ENCODE measurements around the gene WLS.

The WLS gene

DNA sequence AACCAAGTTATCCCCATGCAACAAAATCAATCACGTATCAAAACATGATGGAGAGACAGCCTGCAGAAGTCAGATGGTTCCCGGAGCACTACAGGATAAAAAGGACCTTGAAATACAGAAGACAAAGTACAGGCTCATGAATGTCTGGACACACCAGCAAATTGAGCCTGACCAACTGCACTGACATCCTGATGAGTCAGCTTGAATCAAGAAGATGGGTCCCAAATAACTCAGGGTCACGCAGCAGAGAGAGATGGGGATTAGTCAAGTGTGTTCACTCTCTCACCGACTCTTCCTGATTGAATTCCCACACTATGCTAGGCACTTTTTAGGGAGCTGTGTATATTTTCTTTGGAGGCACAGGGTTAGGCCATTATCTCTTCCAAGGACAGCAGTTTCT lies 110.8 kb downstream of the WLS start:
- no peak overlapping the region for H3K4me3 ChIP-seq (ENCODE audit: control insufficient read depth, low read depth, low read length)
- DNase-seq (ENCODE audit: low read depth): no peak
- TF ChIP-seq, protein P1, sequence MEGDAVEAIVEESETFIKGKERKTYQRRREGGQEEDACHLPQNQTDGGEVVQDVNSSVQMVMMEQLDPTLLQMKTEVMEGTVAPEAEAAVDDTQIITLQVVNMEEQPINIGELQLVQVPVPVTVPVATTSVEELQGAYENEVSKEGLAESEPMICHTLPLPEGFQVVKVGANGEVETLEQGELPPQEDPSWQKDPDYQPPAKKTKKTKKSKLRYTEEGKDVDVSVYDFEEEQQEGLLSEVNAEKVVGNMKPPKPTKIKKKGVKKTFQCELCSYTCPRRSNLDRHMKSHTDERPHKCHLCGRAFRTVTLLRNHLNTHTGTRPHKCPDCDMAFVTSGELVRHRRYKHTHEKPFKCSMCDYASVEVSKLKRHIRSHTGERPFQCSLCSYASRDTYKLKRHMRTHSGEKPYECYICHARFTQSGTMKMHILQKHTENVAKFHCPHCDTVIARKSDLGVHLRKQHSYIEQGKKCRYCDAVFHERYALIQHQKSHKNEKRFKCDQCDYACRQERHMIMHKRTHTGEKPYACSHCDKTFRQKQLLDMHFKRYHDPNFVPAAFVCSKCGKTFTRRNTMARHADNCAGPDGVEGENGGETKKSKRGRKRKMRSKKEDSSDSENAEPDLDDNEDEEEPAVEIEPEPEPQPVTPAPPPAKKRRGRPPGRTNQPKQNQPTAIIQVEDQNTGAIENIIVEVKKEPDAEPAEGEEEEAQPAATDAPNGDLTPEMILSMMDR (IDR thresholded peaks at IDR 0.05; ENCODE audit: control insufficient read depth, insufficient read depth, low read depth, low read length, missing control alignments): no peak

DNA sequence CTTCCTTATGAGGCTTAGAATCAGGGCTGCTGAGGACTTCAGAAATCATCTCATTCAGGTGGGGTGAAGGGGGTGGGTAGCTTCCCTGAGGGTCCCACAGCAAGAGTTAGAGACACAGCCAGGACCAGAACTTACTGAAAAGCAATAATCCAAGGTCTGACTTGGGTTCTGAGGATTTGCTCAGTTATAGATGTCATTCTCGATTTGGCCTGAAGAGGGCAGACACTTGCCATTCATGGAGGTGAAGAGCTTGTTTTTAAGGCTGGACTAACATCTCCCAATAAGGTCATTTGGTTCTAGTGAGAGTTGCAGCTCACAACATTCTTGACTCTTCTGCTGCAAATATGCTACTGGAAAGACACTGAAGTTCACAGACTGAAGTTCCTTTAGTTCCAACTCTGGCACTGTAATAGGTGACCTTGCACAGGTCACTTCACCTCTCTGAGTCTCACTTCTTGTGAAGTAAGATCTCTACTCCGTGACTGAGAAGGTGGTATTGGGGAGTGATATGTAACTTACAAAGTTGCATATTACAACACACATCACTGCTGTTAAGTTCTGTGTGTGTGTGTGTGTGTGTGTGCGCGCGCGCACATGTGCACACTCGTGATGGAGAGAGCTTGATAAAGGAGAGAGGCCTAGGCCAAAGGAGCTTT lies 112.1 kb downstream of the WLS start:
- H3K4me3 ChIP-seq (ENCODE audit: control insufficient read depth, low read depth, low read length): no peak overlapping the region
- TF ChIP-seq, protein P1 (IDR thresholded peaks at IDR 0.05; ENCODE audit: control insufficient read depth, insufficient read depth, low read depth, low read length, missing control alignments): peak; percentile 71
- DNase-seq (ENCODE audit: low read depth): peak; percentile 57

DNA sequence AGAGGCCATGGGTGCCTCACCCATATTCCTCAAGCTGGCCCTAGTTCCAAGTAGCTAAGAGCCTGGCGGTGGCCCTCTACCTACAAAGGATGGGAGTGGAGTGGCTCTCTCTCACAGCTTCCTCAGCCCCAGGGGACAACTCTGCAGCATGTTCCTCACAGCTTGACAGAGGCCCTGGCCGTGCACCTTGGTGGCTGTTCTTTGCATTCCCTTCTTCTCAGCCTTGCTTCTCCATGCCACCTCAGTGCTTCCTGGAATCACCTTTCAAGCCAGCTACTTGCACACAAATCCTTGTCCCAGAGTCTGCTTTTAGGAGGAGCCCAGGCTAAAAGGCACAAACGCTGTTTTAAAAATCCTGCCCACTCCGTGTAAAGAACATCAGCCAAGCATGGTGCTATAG lies 112.9 kb downstream of the WLS start:
- no peak for DNase-seq (ENCODE audit: low read depth)
- H3K4me3 ChIP-seq (ENCODE audit: control insufficient read depth, low read depth, low read length): no peak overlapping the region
- TF ChIP-seq, protein P1 (IDR thresholded peaks at IDR 0.05; ENCODE audit: control insufficient read depth, insufficient read depth, low read depth, low read length, missing control alignments): no peak

DNA sequence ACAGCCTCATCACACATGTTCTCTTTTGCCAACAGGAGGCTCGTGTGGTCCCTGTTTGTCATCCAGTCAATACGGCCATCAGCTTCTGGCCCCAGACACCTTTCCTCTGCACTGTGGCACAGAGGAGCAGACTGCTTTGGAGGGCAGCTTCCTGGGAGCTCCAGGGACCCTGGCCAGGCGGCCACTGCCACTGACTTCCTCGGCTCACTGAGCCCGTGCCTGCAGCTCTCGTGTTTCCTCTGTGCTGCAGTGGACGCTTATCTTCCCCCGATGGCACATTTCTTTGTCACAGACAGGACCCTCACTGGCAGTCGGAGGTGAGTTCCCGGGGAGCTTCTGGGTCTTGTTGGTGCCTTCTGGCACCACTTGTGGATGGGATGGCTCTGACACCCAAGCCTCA lies 114.9 kb downstream of the WLS start:
- no peak for DNase-seq (ENCODE audit: low read depth)
- TF ChIP-seq, protein P1 (IDR thresholded peaks at IDR 0.05; ENCODE audit: control insufficient read depth, insufficient read depth, low read depth, low read length, missing control alignments): no peak
- no peak overlapping the region for H3K4me3 ChIP-seq (ENCODE audit: control insufficient read depth, low read depth, low read length)

DNA sequence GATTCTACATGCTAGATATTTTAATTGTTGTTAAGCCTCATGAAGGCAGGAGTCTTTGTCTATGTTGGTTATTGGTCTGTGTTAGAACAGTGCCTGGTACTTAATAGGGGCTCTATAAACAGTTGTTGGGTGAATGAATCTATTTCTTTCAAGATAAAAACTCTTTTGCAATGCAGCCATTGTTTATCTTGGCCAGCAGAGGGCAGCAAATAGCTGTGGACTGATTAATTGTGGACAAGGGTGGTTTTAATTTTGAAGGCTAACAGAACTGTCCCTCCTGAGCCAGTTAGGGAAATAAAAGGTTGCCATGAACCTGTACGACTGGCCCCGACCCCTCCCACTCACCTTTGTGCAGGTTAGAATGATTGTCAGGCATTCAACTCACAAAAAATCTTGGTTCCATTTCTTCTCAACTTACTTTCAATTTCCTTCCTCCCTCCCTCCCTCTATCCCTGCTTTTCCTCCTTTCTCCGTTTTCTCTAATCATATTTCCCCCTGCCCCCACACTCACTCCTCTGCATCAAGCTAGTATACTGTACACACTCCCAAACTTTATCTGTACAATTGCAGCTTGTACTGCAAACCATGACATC lies 115.6 kb downstream of the WLS start:
- H3K4me3 ChIP-seq (ENCODE audit: control insufficient read depth, low read depth, low read length): no peak overlapping the region
- DNase-seq (ENCODE audit: low read depth): no peak
- TF ChIP-seq, protein P1 (IDR thresholded peaks at IDR 0.05; ENCODE audit: control insufficient read depth, insufficient read depth, low read depth, low read length, missing control alignments): peak; percentile 81

DNA sequence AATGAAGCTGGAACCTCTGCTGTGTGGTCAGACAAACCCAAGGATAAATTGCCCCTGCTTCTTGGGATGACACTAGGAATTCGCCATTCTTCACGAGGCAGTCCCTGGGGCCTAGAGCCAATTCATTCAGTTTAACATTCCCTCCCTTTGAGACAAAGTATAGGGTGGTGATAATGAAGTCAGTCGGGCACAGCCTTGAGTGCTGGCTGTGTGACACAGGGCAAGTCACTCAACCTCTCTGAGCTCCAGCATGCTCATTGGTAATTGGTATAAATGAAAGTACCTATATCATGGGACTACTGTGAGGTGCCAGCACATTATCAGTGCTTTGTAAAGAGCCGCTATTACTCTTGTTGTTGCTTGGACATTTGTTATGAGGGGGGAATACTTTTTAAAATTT lies 117.0 kb downstream of the WLS start:
- no peak for DNase-seq (ENCODE audit: low read depth)
- TF ChIP-seq, protein P1 (IDR thresholded peaks at IDR 0.05; ENCODE audit: control insufficient read depth, insufficient read depth, low read depth, low read length, missing control alignments): no peak

More for the DNA sequence above, 117.0 kb downstream of the WLS start:
- no peak overlapping the region for H3K4me3 ChIP-seq (ENCODE audit: control insufficient read depth, low read depth, low read length)
